CD4-positive, alpha-beta T cell (primary cell): ENCODE measurements around the gene CPED1. TPM values are rescaled to one million over a fixed set of nuclear protein-coding genes. Genes with fewer than 3 reads are reported as not detected.

ENCODE experiments used
- ATAC-seq: fragments of 200-7000 bp; cut with Tn5 transposase; one replicate; pipeline ENCODE4 v1.10.0; 2022; ENCODE audit warnings: mild to moderate bottlenecking; ENCODE audit not compliant: poor library complexity
- CTCF ChIA-PET: fragments of 350-600 bp; sonication (Branson Sonifier 250); formaldehyde crosslinking; loops from one replicate; lab custom pipeline; 2021; ENCODE audit warnings: antibody characterized with exemption, inconsistent platforms; lab: Charles Lee
- POLR2A ChIA-PET: fragments of 350-600 bp; sonication (Branson Sonifier 250); formaldehyde crosslinking; loops from one replicate; lab custom pipeline; 2021; ENCODE audit warnings: antibody characterized with exemption, inconsistent platforms; lab: Charles Lee
- DNase-seq, 14 experiments: peaks; one replicate each; pipeline ENCODE4 v3.0.0-alpha.2; 2013 to 2020; ENCODE audit warnings: mixed read lengths in 2 of 14
- H3K27ac ChIP-seq, 2 donors: one replicate each; pipeline versions ENCODE4 v1.5.1 to v1.7.0; 2013; ENCODE audit warnings: low read length in 2 of 2, low read depth in 1 of 2, mild to moderate bottlenecking in 1 of 2
- H3K27me3 ChIP-seq, 2 experiments: 1 replicate in 1 of 2; 2 replicates in 1 of 2; pipeline versions ENCODE4 v1.6.1 to v1.7.0; 2013; ENCODE audit warnings: low read length in 2 of 2, control low read depth in 1 of 2, mild to moderate bottlenecking in 1 of 2, moderate library complexity in 1 of 2; ENCODE audit not compliant: insufficient read depth in 2 of 2, control insufficient read depth in 1 of 2
- H3K36me3 ChIP-seq: one replicate; pipeline ENCODE4 v1.6.1; 2013; ENCODE audit warnings: low read length, control low read depth; ENCODE audit not compliant: insufficient read depth
- H3K4me1 ChIP-seq: one replicate; pipeline ENCODE4 v1.6.1; 2013; ENCODE audit warnings: low read length, control low read depth; ENCODE audit not compliant: insufficient read depth
- H3K4me3 ChIP-seq: one replicate; pipeline ENCODE4 v1.5.1; 2013; ENCODE audit warnings: mild to moderate bottlenecking, low read length, moderate library complexity
- H3K9me3 ChIP-seq, 2 experiments: 1 replicate in 1 of 2; 2 replicates in 1 of 2; pipeline versions ENCODE4 v1.6.1 to v1.7.0; 2013; ENCODE audit warnings: low read length in 2 of 2, mild to moderate bottlenecking in 2 of 2, control low read depth in 1 of 2, moderate library complexity in 1 of 2; ENCODE audit not compliant: control insufficient read depth in 1 of 2, insufficient read depth in 1 of 2
- H3K27ac Mint-ChIP-seq: one replicate; pipeline ENCODE4 v1.8.0; 2020; ENCODE audit warnings: mixed read lengths
- H3K27me3 Mint-ChIP-seq: one replicate; pipeline ENCODE4 v1.8.0; 2021; ENCODE audit warnings: mixed read lengths
- H3K36me3 Mint-ChIP-seq: one replicate; pipeline ENCODE4 v1.8.0; 2021; ENCODE audit warnings: low read depth, mixed read lengths
- H3K4me1 Mint-ChIP-seq: one replicate; pipeline ENCODE4 v1.8.0; 2021; ENCODE audit warnings: low read depth, mixed read lengths
- H3K4me3 Mint-ChIP-seq: one replicate; pipeline ENCODE4 v1.8.0; 2020; ENCODE audit warnings: mild to moderate bottlenecking, mixed read lengths
- H3K9me3 Mint-ChIP-seq: one replicate; pipeline ENCODE4 v1.8.0; 2020; ENCODE audit warnings: mixed read lengths
- CTCF ChIP-seq: fragments of 200-600 bp; IDR thresholded peaks from one replicate; pipeline ENCODE4 v1.8.0; 2022; ENCODE audit warnings: antibody characterized with exemption, mild to moderate bottlenecking
- intact Hi-C, 2 experiments: fragments of 100-400 bp; cut with DNase I in 1 of 2; cut with micrococcal nuclease in 1 of 2; formaldehyde crosslinking; loops; one replicate each; pipeline versions ENCODE4 v1.15.1 to v1.9.0; 2023 to 2025; cut with DNase I, micrococcal nuclease
- total RNA-seq, 174 experiments: library from RNA in 2 of 174; stranded (reverse) in 2 of 174; gene quantifications; one replicate each; pipeline ENCODE4 v1.2.3 and lab custom pipeline; 2021 to 2026

Gene CPED1
- total RNA-seq, 2 experiments from 2014 or later = 0.08 to 0.19 TPM

- ChIA-PET CTCF (no interaction called here), POLR2A (no interaction called here)
- no peaks in the 10 kb centered on the region for H3K9me3 ChIP-seq
- no peak for DNase-seq
- Mint-ChIP-seq H3K36me3 (peaks cover 13% of the 10 kb centered on the region), H3K27ac (no peak overlapping the region), H3K27me3 (no peaks in the 10 kb centered on the region), H3K4me1 (no peaks in the 10 kb centered on the region), H3K9me3 (no peaks in the 10 kb centered on the region), H3K4me3 (no peak overlapping the region)
- H3K36me3 ChIP-seq = peaks cover 8% of the 10 kb centered on the region
- no peaks in the 10 kb centered on the region for H3K27me3 ChIP-seq
- H3K4me3 ChIP-seq = no peak overlapping the region
- TF ChIP-seq CTCF = no peak
- no peaks in the 10 kb centered on the region for H3K4me1 ChIP-seq
- intact Hi-C loops = no loop called here
- no peak for ATAC-seq
- H3K27ac ChIP-seq = no peak overlapping the region
Observed at GRCh38 chr7:121344093-121344492, 355.6 kb downstream of the CPED1 start.

- ChIA-PET POLR2A (no interaction called here), CTCF (no interaction called here)
- DNase-seq (no peak), ATAC-seq (no peak)
- no peak overlapping the region for H3K4me3 ChIP-seq
- intact Hi-C loops = no loop called here
- Mint-ChIP-seq H3K27ac (no peak overlapping the region), H3K27me3 (no peaks in the 10 kb centered on the region), H3K4me1 (no peaks in the 10 kb centered on the region), H3K4me3 (no peak overlapping the region), H3K9me3 (no peaks in the 10 kb centered on the region), H3K36me3 (peaks cover 13% of the 10 kb centered on the region)
- H3K36me3 ChIP-seq = peaks cover 8% of the 10 kb centered on the region
- no peaks in the 10 kb centered on the region for H3K9me3 ChIP-seq
- H3K27ac ChIP-seq = no peak overlapping the region
- H3K27me3 ChIP-seq = no peaks in the 10 kb centered on the region
- TF ChIP-seq CTCF = no peak
- H3K4me1 ChIP-seq = no peaks in the 10 kb centered on the region
Observed at GRCh38 chr7:121344497-121344896, 356.0 kb downstream of the CPED1 start.

Other genes with a start within 250 kb of the CPED1 start
- not detected for gene TSPAN12, start 130.6 kb upstream of the CPED1 start, total RNA-seq
- 10 to 100 TPM; 37.9 to 39.3 TPM for gene ING3, start 37.9 kb upstream of the CPED1 start, total RNA-seq